Upper lobe of right lung (tissue), 1 donor: ENCODE data around the gene NTPCR. TPM values are rescaled to one million over a fixed set of nuclear protein-coding genes. Genes with fewer than 3 reads are reported as not detected.

Experiments used
- ATAC-seq: fragments of 200-7000 bp; cut with Tn5 transposase; one replicate; pipeline ENCODE4 v1.9.1; 2020; ENCODE audit warnings: mild to moderate bottlenecking, moderate library complexity
- DNase-seq: peaks from one replicate; pipeline ENCODE4 v3.0.0-alpha.2; 2020
- H3K27ac ChIP-seq: fragments of 200-600 bp; one replicate; pipeline ENCODE4 v1.8.0; 2022
- H3K27me3 ChIP-seq: fragments of 200-600 bp; one replicate; pipeline ENCODE4 v1.8.0; 2022; ENCODE audit warnings: mild to moderate bottlenecking
- H3K36me3 ChIP-seq: fragments of 200-600 bp; one replicate; pipeline ENCODE4 v1.8.0; 2022
- H3K4me1 ChIP-seq: fragments of 200-600 bp; one replicate; pipeline ENCODE4 v1.8.0; 2022
- H3K4me3 ChIP-seq: fragments of 200-600 bp; one replicate; pipeline ENCODE4 v1.8.0; 2022; ENCODE audit warnings: mild to moderate bottlenecking
- H3K9me3 ChIP-seq: fragments of 200-600 bp; one replicate; pipeline ENCODE4 v1.8.0; 2022
- CTCF ChIP-seq: fragments of 200-600 bp; IDR thresholded peaks from one replicate; pipeline ENCODE4 v1.8.0; 2022; ENCODE audit warnings: antibody characterized with exemption
- intact Hi-C: fragments of 100-400 bp; cut with DNase I; formaldehyde crosslinking; loops from one replicate; pipeline ENCODE4 v1.11.0; 2022
- total RNA-seq: library from RNA; stranded (reverse); fragmentation: NEBNext Ultra II Directional; extraction: Animal tissue kit (Norgen Biotek cat#: 25700); gene quantifications from one replicate; pipeline ENCODE4 v1.2.1, GENCODE V29; 2021
- donor health status: DM: no; HTN: yes; CAD: no; lungs with severe emphysema.

The NTPCR gene
- total RNA-seq, 1 donor from 2014 or later, result 28.7 TPM

DNA sequence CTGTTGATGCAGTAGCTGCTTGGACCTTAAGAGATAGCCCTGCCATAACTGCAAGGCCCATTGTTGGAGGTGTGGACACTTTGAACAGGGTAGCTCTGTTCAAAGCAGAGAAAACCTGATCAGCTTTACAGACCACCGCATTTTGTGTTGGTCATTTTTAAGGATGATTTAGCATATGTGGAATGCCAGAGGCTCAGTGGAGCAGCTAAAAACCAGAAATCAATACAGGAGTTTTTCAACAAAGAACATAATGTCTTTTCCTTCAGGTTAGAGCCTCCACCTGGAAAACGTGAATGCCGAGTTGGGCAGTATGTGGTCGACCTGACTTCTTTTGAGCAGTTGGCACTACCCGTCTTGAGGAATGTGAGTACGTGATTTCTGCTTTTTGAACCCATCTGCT is 5.7 kb downstream of the NTPCR start:
- Histone ChIP-seq H3K4me3 (no peak overlapping the region), H3K4me1 (peaks cover 6% of the 10 kb centered on the region), H3K27me3 (no peaks in the 10 kb centered on the region), H3K27ac (no peak overlapping the region), H3K9me3 (no peaks in the 10 kb centered on the region), H3K36me3 (peaks cover 32% of the 10 kb centered on the region)
- TF ChIP-seq CTCF, result no peak
- intact Hi-C loops, result no loop called here
- DNase-seq (no peak), ATAC-seq (no peak)

- Histone ChIP-seq H3K4me3 (no peak overlapping the region), H3K4me1 (peaks cover 11% of the 10 kb centered on the region), H3K27me3 (no peaks in the 10 kb centered on the region), H3K27ac (no peak overlapping the region), H3K9me3 (no peaks in the 10 kb centered on the region), H3K36me3 (peaks cover 32% of the 10 kb centered on the region)
- ATAC-seq (no peak), DNase-seq (no peak)
- intact Hi-C loops, result no loop called here
- no peak for TF ChIP-seq CTCF
Observed at GRCh38 chr1:232958067-232958466, 7.7 kb downstream of the NTPCR start.

DNA sequence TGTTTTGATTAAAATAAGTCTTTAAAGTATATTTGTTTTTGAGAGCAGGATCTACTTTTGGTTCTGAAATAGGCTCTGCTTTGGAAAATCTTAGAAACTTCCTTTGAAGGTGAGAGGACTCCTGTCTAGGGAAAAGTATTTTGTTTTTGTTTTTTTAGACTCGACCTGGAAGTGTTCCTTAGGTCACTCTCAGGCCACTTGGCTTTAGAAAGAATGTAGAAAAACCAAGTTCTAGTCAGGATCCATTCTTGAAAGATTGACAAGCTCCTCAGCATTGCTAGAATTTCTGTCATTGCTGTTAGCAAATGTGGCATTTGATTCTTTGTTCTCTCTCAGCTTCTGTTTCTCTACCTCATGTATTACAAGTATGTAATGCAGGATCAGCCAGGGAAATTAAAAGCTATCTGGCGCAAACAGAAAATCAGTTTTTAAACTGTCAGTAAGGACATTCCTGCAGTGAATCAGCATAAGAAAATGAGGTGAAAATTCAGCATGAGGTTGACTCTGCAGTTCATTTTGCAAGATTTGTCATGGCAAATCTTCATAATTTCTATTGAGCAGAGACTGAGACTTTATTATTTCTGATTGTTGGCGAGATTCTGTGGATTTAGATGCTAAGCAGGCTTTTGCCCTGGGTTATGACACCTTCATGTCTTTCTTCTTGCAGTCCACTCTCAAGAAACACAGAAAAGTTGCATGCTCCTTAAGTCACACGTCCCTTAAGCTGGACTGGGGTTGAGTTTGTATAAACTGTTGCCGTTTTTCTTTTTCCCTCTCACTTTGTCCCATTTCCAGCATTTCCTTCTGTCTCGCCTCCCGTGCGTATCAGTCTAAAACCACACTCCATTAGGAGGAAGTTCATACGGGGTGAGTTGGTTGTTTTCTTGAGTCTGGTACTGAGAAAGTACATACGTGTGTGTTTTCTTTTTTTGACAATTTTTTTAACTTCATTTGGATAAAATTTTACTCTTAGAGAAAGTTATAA is 12.6 kb downstream of the NTPCR start:
- Histone ChIP-seq H3K27ac (peak overlapping the region; percentile 69), H3K9me3 (no peaks in the 10 kb centered on the region)
- intact Hi-C loops, result no loop called here

DNA sequence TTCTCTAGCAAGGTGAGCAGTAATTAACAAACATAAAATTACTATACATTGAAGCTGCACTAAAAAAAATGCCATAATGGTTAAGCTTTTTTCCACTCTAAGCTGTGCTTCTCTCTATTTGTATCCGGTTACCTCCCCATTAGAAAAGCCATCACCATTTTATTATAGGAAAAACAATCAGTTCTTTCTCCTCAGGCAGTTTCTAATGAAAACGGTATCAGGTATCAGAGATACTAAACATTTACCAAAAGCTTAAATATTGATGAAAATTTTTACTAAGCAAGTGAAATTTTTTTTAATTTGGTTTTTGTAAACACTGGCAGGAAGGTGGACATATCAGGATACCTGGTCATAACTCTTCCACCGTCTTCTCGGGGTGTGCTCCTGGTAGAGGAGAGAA is 14.2 kb downstream of the NTPCR start:
- no peak overlapping the region for H3K27ac ChIP-seq
- TF ChIP-seq CTCF, result no peak
- H3K9me3 ChIP-seq, result no peaks in the 10 kb centered on the region
- intact Hi-C loops, result no loop called here
- H3K4me3 ChIP-seq, result no peak overlapping the region
- no peak for ATAC-seq
- H3K36me3 ChIP-seq, result peaks cover 6% of the 10 kb centered on the region
- H3K4me1 ChIP-seq, result peaks cover 19% of the 10 kb centered on the region
- H3K27me3 ChIP-seq, result no peaks in the 10 kb centered on the region
- DNase-seq, result no peak

More for the DNA sequence above, 12.6 kb downstream of the NTPCR start:
- H3K27me3 ChIP-seq, result no peaks in the 10 kb centered on the region
- peaks cover 19% of the 10 kb centered on the region for H3K4me1 ChIP-seq
- DNase-seq (no peak), ATAC-seq (peak; percentile 58)
- TF ChIP-seq CTCF, result no peak
- no peak overlapping the region for H3K4me3 ChIP-seq
- peaks cover 18% of the 10 kb centered on the region for H3K36me3 ChIP-seq

- intact Hi-C loops, result no loop called here
- no peak overlapping the region for H3K27ac ChIP-seq
- TF ChIP-seq CTCF, result no peak
- no peak for ATAC-seq
- H3K9me3 ChIP-seq, result no peaks in the 10 kb centered on the region
- H3K4me1 ChIP-seq, result peaks cover 19% of the 10 kb centered on the region
- H3K4me3 ChIP-seq, result no peak overlapping the region
- DNase-seq, result no peak
- no peaks in the 10 kb centered on the region for H3K27me3 ChIP-seq
- H3K36me3 ChIP-seq, result peaks cover 10% of the 10 kb centered on the region
Observed at GRCh38 chr1:232965124-232965911, 14.9 kb downstream of the NTPCR start.
